ENCODE results near the gene SLC43A3. TPM values are rescaled to one million over a fixed set of nuclear protein-coding genes. Genes with fewer than 3 reads are reported as not detected.

The SLC43A3 gene
- total RNA-seq, 2 donors from 2014 or later = 23.1 to 30.0 TPM

DNA sequence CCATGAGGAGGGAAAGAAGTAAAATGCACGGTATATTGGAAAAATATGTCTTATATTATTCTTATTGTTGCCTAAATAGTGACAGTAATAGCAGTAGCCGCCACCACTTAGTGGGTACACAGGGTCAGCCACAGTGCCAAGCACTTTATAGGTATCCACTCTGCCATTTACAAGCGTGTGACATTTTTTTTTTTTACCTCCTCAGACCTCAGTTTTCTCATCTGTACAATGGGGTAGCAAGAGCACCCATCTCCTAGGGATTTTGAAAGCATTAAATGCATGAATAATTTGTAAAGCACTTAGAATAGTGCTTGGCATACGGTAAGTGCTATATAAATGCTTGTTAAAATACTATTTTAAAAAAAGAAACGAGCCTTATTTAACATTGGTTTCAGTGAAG lies 42.3 kb upstream of the SLC43A3 start:
- ATAC-seq (no peak), DNase-seq (no peak)
- Histone ChIP-seq H3K36me3 (replicated peaks in 1 of 2; ENCODE audit: insufficient read depth in 1 of 2, low read depth in 2 of 2) (no peaks in the 10 kb centered on the region), H3K9me3 (no peaks in the 10 kb centered on the region), H3K4me3 (no peak overlapping the region), H3K27me3 (no peaks in the 10 kb centered on the region), H3K27ac (no peak overlapping the region), H3K4me1 (no peaks in the 10 kb centered on the region)
- intact Hi-C loops (cut with DNase I) = loop anchor here (10.0 kb wide), 1 partner anchor 176 kb away; the partner anchor contains the start of gene YPEL4
- 88 to 90% methylated on average over 5 of the region's 5 CpGs for WGBS, 2 donors
- TF ChIP-seq POLR2A (IDR thresholded peaks at IDR 0.05) = no peak
- TF ChIP-seq, protein P1, sequence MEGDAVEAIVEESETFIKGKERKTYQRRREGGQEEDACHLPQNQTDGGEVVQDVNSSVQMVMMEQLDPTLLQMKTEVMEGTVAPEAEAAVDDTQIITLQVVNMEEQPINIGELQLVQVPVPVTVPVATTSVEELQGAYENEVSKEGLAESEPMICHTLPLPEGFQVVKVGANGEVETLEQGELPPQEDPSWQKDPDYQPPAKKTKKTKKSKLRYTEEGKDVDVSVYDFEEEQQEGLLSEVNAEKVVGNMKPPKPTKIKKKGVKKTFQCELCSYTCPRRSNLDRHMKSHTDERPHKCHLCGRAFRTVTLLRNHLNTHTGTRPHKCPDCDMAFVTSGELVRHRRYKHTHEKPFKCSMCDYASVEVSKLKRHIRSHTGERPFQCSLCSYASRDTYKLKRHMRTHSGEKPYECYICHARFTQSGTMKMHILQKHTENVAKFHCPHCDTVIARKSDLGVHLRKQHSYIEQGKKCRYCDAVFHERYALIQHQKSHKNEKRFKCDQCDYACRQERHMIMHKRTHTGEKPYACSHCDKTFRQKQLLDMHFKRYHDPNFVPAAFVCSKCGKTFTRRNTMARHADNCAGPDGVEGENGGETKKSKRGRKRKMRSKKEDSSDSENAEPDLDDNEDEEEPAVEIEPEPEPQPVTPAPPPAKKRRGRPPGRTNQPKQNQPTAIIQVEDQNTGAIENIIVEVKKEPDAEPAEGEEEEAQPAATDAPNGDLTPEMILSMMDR (IDR thresholded peaks at IDR 0.05) = no peak

DNA sequence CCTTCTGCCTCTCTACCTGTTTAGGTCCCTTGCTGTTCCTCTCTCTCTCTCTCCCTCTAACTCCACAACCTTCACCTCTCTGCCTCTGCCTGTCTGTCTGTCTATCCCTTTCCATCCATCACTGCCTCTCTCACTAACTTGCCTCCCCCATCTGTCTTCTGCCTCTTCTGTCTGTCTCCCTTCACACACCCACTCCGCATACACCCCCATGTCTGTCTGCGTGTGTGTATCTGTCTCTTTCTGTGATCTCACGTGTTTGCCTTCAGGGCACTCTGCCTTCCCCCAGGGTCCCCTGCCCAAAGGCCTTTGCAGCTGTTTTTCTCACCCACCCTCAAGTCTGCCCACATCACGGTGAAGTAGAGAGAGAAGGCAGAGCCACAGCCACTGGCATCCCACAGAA lies 41.4 kb upstream of the SLC43A3 start:
- ATAC-seq = no peak
- Histone ChIP-seq H3K27ac (no peak overlapping the region), H3K36me3 (replicated peaks in 1 of 2; ENCODE audit: insufficient read depth in 1 of 2, low read depth in 2 of 2) (no peaks in the 10 kb centered on the region), H3K4me3 (no peak overlapping the region), H3K4me1 (no peaks in the 10 kb centered on the region), H3K27me3 (no peaks in the 10 kb centered on the region), H3K9me3 (no peaks in the 10 kb centered on the region)
- TF ChIP-seq, protein P1 (IDR thresholded peaks at IDR 0.05) = no peak
- intact Hi-C loops (cut with DNase I) = loop anchor here (10.0 kb wide), 1 partner anchor 177 kb away; the partner anchor contains the start of gene YPEL4
- DNase-seq = no peak
- 80 to 91% methylated on average over 4 of the region's 4 CpGs for WGBS, 2 donors

DNA sequence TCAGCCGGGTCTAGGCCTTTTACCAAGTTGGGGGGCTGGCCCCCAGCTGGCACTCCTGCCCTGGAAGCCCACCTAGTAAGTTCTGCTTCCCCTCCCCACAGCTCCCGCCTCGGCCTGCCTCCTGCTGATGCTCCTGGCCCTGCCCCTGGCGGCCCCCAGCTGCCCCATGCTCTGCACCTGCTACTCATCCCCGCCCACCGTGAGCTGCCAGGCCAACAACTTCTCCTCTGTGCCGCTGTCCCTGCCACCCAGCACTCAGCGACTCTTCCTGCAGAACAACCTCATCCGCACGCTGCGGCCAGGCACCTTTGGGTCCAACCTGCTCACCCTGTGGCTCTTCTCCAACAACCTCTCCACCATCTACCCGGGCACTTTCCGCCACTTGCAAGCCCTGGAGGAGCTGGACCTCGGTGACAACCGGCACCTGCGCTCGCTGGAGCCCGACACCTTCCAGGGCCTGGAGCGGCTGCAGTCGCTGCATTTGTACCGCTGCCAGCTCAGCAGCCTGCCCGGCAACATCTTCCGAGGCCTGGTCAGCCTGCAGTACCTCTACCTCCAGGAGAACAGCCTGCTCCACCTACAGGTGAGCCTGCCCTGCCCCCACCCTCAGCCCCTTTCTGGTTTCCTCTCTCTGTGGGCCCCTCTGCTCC lies 40.7 kb upstream of the SLC43A3 start:
- Histone ChIP-seq H3K27me3 (no peaks in the 10 kb centered on the region), H3K4me1 (no peaks in the 10 kb centered on the region), H3K4me3 (no peak overlapping the region), H3K36me3 (replicated peaks in 1 of 2; ENCODE audit: insufficient read depth in 1 of 2, low read depth in 2 of 2) (no peaks in the 10 kb centered on the region), H3K27ac (no peak overlapping the region), H3K9me3 (no peaks in the 10 kb centered on the region)
- TF ChIP-seq, protein P1 (IDR thresholded peaks at IDR 0.05) = no peak
- no peak for TF ChIP-seq POLR2A (IDR thresholded peaks at IDR 0.05)
- WGBS, 2 donors = 89 to 92% methylated on average over 23 of the region's 23 CpGs
- DNase-seq = no peak
- ATAC-seq = no peak
- intact Hi-C loops (cut with DNase I) = loop anchor here (10.0 kb wide), 1 partner anchor 177 kb away; the partner anchor contains the start of gene YPEL4

DNA sequence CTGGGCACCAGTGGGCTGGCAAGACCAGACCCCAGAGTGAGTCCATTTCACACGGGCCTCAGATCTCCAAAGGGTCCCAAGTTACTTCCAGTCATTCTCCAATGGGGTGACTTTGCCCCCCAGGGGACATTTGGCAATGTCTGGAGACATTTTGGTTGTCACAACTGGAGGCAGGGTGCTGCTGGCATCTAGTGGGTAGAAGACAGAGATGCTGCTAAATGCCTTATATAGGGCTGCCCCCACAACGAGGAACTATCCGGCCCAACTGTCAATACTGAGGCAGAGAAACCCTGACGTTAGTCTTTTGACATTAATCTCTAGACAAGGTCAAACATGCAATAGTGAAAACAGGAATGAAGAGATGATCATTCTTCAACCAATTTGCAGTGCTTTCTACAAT lies 39.8 kb upstream of the SLC43A3 start:
- intact Hi-C loops (cut with DNase I) = loop anchor here (10.0 kb wide), 1 partner anchor 178 kb away; the partner anchor contains the start of gene YPEL4
- Histone ChIP-seq H3K4me3 (no peak overlapping the region), H3K4me1 (no peaks in the 10 kb centered on the region), H3K27ac (no peak overlapping the region), H3K36me3 (replicated peaks in 1 of 2; ENCODE audit: insufficient read depth in 1 of 2, low read depth in 2 of 2) (no peaks in the 10 kb centered on the region), H3K27me3 (no peaks in the 10 kb centered on the region), H3K9me3 (no peaks in the 10 kb centered on the region)
- no peak for DNase-seq
- ATAC-seq = no peak
- TF ChIP-seq, protein P1 (IDR thresholded peaks at IDR 0.05) = no peak
- TF ChIP-seq POLR2A (IDR thresholded peaks at IDR 0.05) = no peak
- 24 to 48% methylated on average over 4 of the region's 4 CpGs for WGBS, 2 donors

Data from body of pancreas (tissue), 4 donors.